Endothelial cell of umbilical vein (primary cell): ENCODE data around the gene SLC11A1.

Experiments used
- EZH2 ChIP-seq: IDR thresholded peaks from 2 replicates; pipeline ENCODE4 v1.6.1; 2012; ENCODE audit warnings: borderline replicate concordance, low read depth, mild to moderate bottlenecking, moderate library complexity, low read length, inconsistent platforms; ENCODE audit not compliant: severe bottlenecking
- POLR2A ChIP-seq: IDR thresholded peaks from 2 replicates; pipeline ENCODE4 v1.6.1; 2012; ENCODE audit warnings: low read depth, mild to moderate bottlenecking, control low read depth, low read length
- TF ChIP-seq, protein P1 (sequence below), 2 donors: IDR thresholded peaks; 1 replicate in 1 of 2; 2 replicates in 1 of 2; pipeline ENCODE4 v1.5.1; 2011; ENCODE audit warnings: low read length in 2 of 2, mild to moderate bottlenecking in 2 of 2, moderate library complexity in 2 of 2, control low read depth in 1 of 2, inconsistent platforms in 1 of 2, low read depth in 1 of 2; ENCODE audit not compliant: insufficient read depth in 1 of 2; ENCODE audit errors: extremely low read depth in 1 of 2

DNA sequence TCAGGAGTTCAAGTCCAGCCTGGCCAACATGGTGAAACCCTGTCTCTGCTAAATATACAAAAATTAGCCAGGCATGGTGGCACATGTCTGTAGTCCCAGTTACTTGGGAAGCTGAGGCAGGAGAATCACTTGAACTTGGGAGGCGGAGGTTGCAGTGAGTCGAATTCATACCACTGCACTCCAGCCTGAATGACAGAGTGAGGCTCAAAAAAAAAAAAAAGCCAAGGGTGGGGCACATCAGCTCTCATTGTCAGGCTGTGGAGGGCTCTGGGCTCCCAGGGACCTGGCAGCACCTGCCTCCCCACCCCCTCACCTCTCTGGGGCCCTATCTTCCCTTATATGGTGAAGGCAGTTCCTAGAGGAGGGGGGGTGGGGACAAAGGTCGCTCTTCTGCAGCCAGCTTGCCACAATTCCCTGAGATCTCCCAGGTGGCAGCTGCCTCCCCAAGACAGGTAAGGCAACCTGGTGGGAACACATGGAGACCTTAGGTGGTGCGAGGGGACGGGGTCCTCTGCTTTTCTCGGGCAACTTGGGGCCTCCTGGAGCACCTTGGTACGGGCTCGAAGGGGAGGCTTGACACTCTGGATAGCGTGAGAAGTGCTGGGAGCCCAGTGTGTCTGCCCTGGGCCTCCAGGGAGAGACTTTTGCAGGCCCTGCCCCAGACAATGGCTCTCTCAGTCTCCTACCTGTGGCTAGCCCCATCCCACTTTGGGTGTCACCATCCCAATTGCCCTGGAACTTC lies 36.8 kb downstream of the SLC11A1 start, which contains the start of gene VIL1:
- no peak for TF ChIP-seq POLR2A
- TF ChIP-seq, protein P1, sequence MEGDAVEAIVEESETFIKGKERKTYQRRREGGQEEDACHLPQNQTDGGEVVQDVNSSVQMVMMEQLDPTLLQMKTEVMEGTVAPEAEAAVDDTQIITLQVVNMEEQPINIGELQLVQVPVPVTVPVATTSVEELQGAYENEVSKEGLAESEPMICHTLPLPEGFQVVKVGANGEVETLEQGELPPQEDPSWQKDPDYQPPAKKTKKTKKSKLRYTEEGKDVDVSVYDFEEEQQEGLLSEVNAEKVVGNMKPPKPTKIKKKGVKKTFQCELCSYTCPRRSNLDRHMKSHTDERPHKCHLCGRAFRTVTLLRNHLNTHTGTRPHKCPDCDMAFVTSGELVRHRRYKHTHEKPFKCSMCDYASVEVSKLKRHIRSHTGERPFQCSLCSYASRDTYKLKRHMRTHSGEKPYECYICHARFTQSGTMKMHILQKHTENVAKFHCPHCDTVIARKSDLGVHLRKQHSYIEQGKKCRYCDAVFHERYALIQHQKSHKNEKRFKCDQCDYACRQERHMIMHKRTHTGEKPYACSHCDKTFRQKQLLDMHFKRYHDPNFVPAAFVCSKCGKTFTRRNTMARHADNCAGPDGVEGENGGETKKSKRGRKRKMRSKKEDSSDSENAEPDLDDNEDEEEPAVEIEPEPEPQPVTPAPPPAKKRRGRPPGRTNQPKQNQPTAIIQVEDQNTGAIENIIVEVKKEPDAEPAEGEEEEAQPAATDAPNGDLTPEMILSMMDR (IDR thresholded peaks at IDR 0.05; ENCODE audit: extremely low read depth in 1 of 2, insufficient read depth in 1 of 2, low read depth in 1 of 2, low read length in 2 of 2): no peak
- no peak for TF ChIP-seq EZH2
